H1 (cell line): Measurements from ENCODE around the gene STK33. TPM values are rescaled to one million over a fixed set of nuclear protein-coding genes. Genes with fewer than 3 reads are reported as not detected.

Source experiments
- CTCF ChIA-PET: fragments of 300-600 bp; sonication (Branson Sonifier 250); formaldehyde crosslinking; loops from one replicate; lab custom pipeline; 2021; ENCODE audit not compliant: partially characterized antibody; lab: Charles Lee
- POLR2A ChIA-PET: fragments of 300-600 bp; sonication (Branson Sonifier 250); formaldehyde crosslinking; loops from one replicate; lab custom pipeline; 2021; ENCODE audit warnings: inconsistent platforms; ENCODE audit not compliant: partially characterized antibody; lab: Charles Lee
- DNase-seq, 2 experiments: peaks; one replicate each; pipeline versions ENCODE4 v3.0.0 to v3.0.0-alpha.2; 2010 to 2022; ENCODE audit warnings: low spot score in 2 of 2, low read depth in 1 of 2, mixed read lengths in 1 of 2
- FAIRE-seq: peaks from 2 replicates; lab custom pipeline; 2011; peaks lifted over from hg19 to GRCh38; lab: Jason Lieb, UNC
- H2AFZ ChIP-seq: 2 replicates; pipeline ENCODE4 v1.8.1; 2012; ENCODE audit warnings: low read length, inconsistent platforms
- H2AK5ac ChIP-seq: 2 replicates; pipeline ENCODE4 v1.6.1; 2013; ENCODE audit warnings: low read depth, low read length
- H2BK120ac ChIP-seq: replicated peaks from 2 replicates; pipeline ENCODE3; 2013; ENCODE audit warnings: low read depth, low read length, inconsistent platforms
- H2BK12ac ChIP-seq: 2 replicates; pipeline ENCODE4 v1.6.1; 2013; ENCODE audit warnings: low read depth, low read length
- H2BK15ac ChIP-seq: 2 replicates; pipeline ENCODE4 v1.6.1; 2013; ENCODE audit warnings: low read length
- H2BK20ac ChIP-seq: 2 replicates; pipeline ENCODE4 v1.6.1; 2013; ENCODE audit warnings: low read length
- H2BK5ac ChIP-seq: 2 replicates; pipeline ENCODE4 v1.6.1; 2013; ENCODE audit warnings: low read depth, low read length
- H3K14ac ChIP-seq: 2 replicates; pipeline ENCODE4 v1.6.1; 2013; ENCODE audit warnings: inconsistent platforms; ENCODE audit not compliant: insufficient read length
- H3K18ac ChIP-seq: 2 replicates; pipeline ENCODE4 v1.6.1; 2013; ENCODE audit warnings: low read length; ENCODE audit errors: extremely low read depth
- H3K23ac ChIP-seq: 2 replicates; pipeline ENCODE4 v1.6.1; 2013; ENCODE audit warnings: inconsistent platforms; ENCODE audit not compliant: insufficient read length
- H3K23me2 ChIP-seq: 2 replicates; pipeline ENCODE4 v1.6.1; 2013; ENCODE audit warnings: low read depth, low read length
- H3K27ac ChIP-seq: 2 replicates; pipeline ENCODE4 v1.6.1; 2011; ENCODE audit warnings: low read depth, low read length, inconsistent platforms
- H3K27me3 ChIP-seq, 4 experiments: replicated peaks in 1 of 4; 1 replicate in 1 of 4; 2 replicates in 3 of 4; pipeline versions ENCODE4 v1.6.1 to v1.8.1; 2011 to 2013; ENCODE audit warnings: low read length in 3 of 4, mild to moderate bottlenecking in 3 of 4, inconsistent platforms in 2 of 4, mixed read lengths in 2 of 4, moderate library complexity in 1 of 4; ENCODE audit not compliant: control insufficient read depth in 3 of 4, insufficient read depth in 3 of 4; ENCODE audit errors: extremely low read depth in 1 of 4
- H3K36me3 ChIP-seq, 4 experiments: 2 replicates each; pipeline versions ENCODE4 v1.6.1 to v1.8.1; 2011 to 2013; ENCODE audit warnings: mild to moderate bottlenecking in 4 of 4, low read length in 3 of 4, moderate library complexity in 2 of 4, control low read depth in 1 of 4, inconsistent platforms in 1 of 4; ENCODE audit not compliant: insufficient read depth in 4 of 4, control insufficient read depth in 2 of 4
- H3K4ac ChIP-seq: replicated peaks from 2 replicates; pipeline ENCODE3; 2013; ENCODE audit warnings: low read length, low read depth, mixed read lengths, inconsistent platforms; ENCODE audit not compliant: insufficient read length
- H3K4me1 ChIP-seq, 4 experiments: replicated peaks in 1 of 4; 1 replicate in 1 of 4; 2 replicates in 3 of 4; pipeline versions ENCODE4 v1.6.1 to v1.8.1; 2011 to 2013; ENCODE audit warnings: low read length in 3 of 4, inconsistent platforms in 2 of 4, mixed read lengths in 1 of 4; ENCODE audit not compliant: insufficient read depth in 4 of 4, control insufficient read depth in 3 of 4
- H3K4me2 ChIP-seq, 2 experiments: 2 replicates each; pipeline versions ENCODE4 v1.6.1 to v1.8.1; 2011 to 2013; ENCODE audit warnings: low read depth in 2 of 2, low read length in 2 of 2, control low read depth in 1 of 2, inconsistent platforms in 1 of 2, mild to moderate bottlenecking in 1 of 2; ENCODE audit not compliant: insufficient read depth in 1 of 2
- H3K4me3 ChIP-seq, 4 experiments: fragments of 200-600, 300-600 bp in 1 of 4; sonication (generic), shearing (Covaris generic), sonication (Bioruptor Twin) in 1 of 4; 2 replicates each; pipeline versions ENCODE4 v1.5.1 to v1.8.1; 2011 to 2016; ENCODE audit warnings: low read length in 4 of 4, low read depth in 3 of 4, control low read depth in 2 of 4, inconsistent platforms in 2 of 4, mild to moderate bottlenecking in 2 of 4, mixed read lengths in 1 of 4, moderate library complexity in 1 of 4; ENCODE audit not compliant: insufficient read depth in 2 of 4; ENCODE audit errors: extremely low read depth in 1 of 4
- H3K56ac ChIP-seq: replicated peaks from 2 replicates; pipeline ENCODE3; 2013; ENCODE audit warnings: low read depth, mild to moderate bottlenecking, mixed read lengths, low read length, inconsistent platforms; ENCODE audit not compliant: insufficient read length
- H3K79me1 ChIP-seq: 2 replicates; pipeline ENCODE4 v1.6.1; 2013; ENCODE audit warnings: low read depth, low read length, control low read depth
- H3K79me2 ChIP-seq, 2 experiments: 2 replicates each; pipeline versions ENCODE4 v1.6.1 to v1.8.1; 2012 to 2013; ENCODE audit warnings: low read length in 2 of 2, mild to moderate bottlenecking in 2 of 2, inconsistent platforms in 1 of 2; ENCODE audit not compliant: insufficient read depth in 2 of 2, control insufficient read depth in 1 of 2
- H3K9ac ChIP-seq, 4 experiments: replicated peaks in 1 of 4; 1 replicate in 1 of 4; 2 replicates in 3 of 4; pipeline versions ENCODE4 v1.6.1 to v1.8.1; 2011 to 2013; ENCODE audit warnings: low read depth in 3 of 4, low read length in 3 of 4, control low read depth in 2 of 4, mild to moderate bottlenecking in 2 of 4, moderate library complexity in 2 of 4, inconsistent platforms in 1 of 4; ENCODE audit errors: extremely low read depth in 1 of 4
- H3K9me3 ChIP-seq, 2 experiments: 2 replicates each; pipeline versions ENCODE4 v1.6.1 to v1.8.1; 2012 to 2013; ENCODE audit warnings: mild to moderate bottlenecking in 2 of 2, moderate library complexity in 2 of 2, control low read depth in 1 of 2, inconsistent platforms in 1 of 2, low read depth in 1 of 2, low read length in 1 of 2, mixed read lengths in 1 of 2; ENCODE audit not compliant: insufficient read depth in 2 of 2
- H4K20me1 ChIP-seq, 2 experiments: replicated peaks in 1 of 2; 2 replicates each; pipeline versions ENCODE3 to v1.8.1; 2011 to 2013; ENCODE audit warnings: inconsistent platforms in 2 of 2, low read length in 2 of 2, mild to moderate bottlenecking in 1 of 2; ENCODE audit not compliant: insufficient read depth in 2 of 2, control insufficient read depth in 1 of 2
- H4K5ac ChIP-seq: 2 replicates; pipeline ENCODE4 v1.6.1; 2013; ENCODE audit warnings: low read length, low read depth, mixed read lengths, inconsistent platforms; ENCODE audit not compliant: insufficient read length
- H4K8ac ChIP-seq: 2 replicates; pipeline ENCODE4 v1.8.0; 2013; ENCODE audit warnings: mild to moderate bottlenecking, moderate library complexity, low read length, inconsistent platforms; ENCODE audit not compliant: insufficient read depth; ENCODE audit errors: extremely low read depth
- H4K91ac ChIP-seq: replicated peaks from 2 replicates; pipeline ENCODE3; 2013; ENCODE audit warnings: low read length, mixed read lengths, inconsistent platforms; ENCODE audit not compliant: insufficient read length
- EZH2 ChIP-seq: fragments of 200-600 bp; sonication (generic); IDR thresholded peaks from 2 replicates; pipeline ENCODE4 v1.7.1; 2012; ENCODE audit warnings: low read depth, mild to moderate bottlenecking, moderate library complexity, low read length, inconsistent platforms; ENCODE audit not compliant: severe bottlenecking
- GTF2F1 ChIP-seq: IDR thresholded peaks from 2 replicates; pipeline ENCODE4 v1.6.1; 2012; ENCODE audit warnings: low read depth, low read length, improper control_type of control experiment, borderline replicate concordance
- NRF1 ChIP-seq: IDR thresholded peaks from 2 replicates; pipeline ENCODE4 v1.6.1; 2011; ENCODE audit warnings: mild to moderate bottlenecking, low read depth, low read length, improper control_type of control experiment
- RAD21 ChIP-seq, 2 experiments: IDR thresholded peaks in 1 of 2; conservative IDR thresholded peaks in 1 of 2; 2 replicates each; pipeline ENCODE4 v1.6.1; 2011; ENCODE audit warnings: low read depth in 2 of 2, low read length in 2 of 2, improper control_type of control experiment in 1 of 2, inconsistent platforms in 1 of 2, mild to moderate bottlenecking in 1 of 2, moderate library complexity in 1 of 2
- WGBS, 2 experiments: shearing (Covaris generic) in 1 of 2; methylation state at CpG; one replicate each; pipeline versions ENCODE4 v1.1.6 to v1.1.7; 2013 to 2015; ENCODE audit warnings: low lambda C conversion rate in 2 of 2, mixed read lengths in 2 of 2, inconsistent platforms in 1 of 2, low coverage in 1 of 2, missing lambda C conversion rate in 1 of 2; ENCODE audit not compliant: insufficient replicate concordance in 2 of 2, insufficient coverage in 1 of 2, insufficient read length in 1 of 2; ENCODE audit errors: extremely low coverage in 1 of 2, missing lambda C conversion rate in 1 of 2; 5-methylcytosine and 5-hydroxymethylcytosine counted together
- polyA plus RNA-seq, 7 experiments: library from polyadenylated mRNA; depleted of rRNA in 3 of 7; stranded (reverse) in 5 of 7; unstranded in 2 of 7; fragments of >200 nt in 5 of 7; fragments of 200-250 nt in 2 of 7; gene quantifications; 1 replicate in 5 of 7; 2 replicates in 1 of 7; 4 replicates in 1 of 7; pipeline versions ENCODE4 v1.2.1 to v1.2.3, GENCODE V29; 2011 to 2013; ENCODE audit warnings: missing spikeins in 2 of 7, mixed read lengths in 2 of 7
- total RNA-seq: library from RNA; stranded (reverse); fragmentation: NEBNext Ultra II Directional; extraction: Animal tissue kit (Norgen Biotek cat#: 25700); gene quantifications from 2 replicates; pipeline ENCODE4 v1.2.1, GENCODE V29; 2021

The STK33 gene
- total and polyA plus RNA-seq, 2 of the 8 experiments (the other 6 are each of a cell fraction or from before 2014, with no cell fraction given) = 8.8 to 25.1 TPM

GRCh38 chr11:8488395-8488794 lies 105.6 kb downstream of the STK33 start:
- TF ChIP-seq RAD21 (IDR thresholded peaks at IDR 0.05 in 1 of 2, conservative IDR thresholded peaks at IDR 0.05 in 1 of 2; ENCODE audit: low read depth in 2 of 2, low read length in 2 of 2) = no peak
- no peak for TF ChIP-seq EZH2
- TF ChIP-seq NRF1 = no peak
- TF ChIP-seq GTF2F1 = no peak
- TF ChIP-seq, all 59 proteins: peak for 0
- Histone ChIP-seq H2AK5ac (no peak overlapping the region), H3K56ac (no peak overlapping the region)

More at GRCh38 chr11:8488395-8488794, 105.6 kb downstream of the STK33 start:
- H3K23ac ChIP-seq = no peak overlapping the region
- no peak overlapping the region for H2BK20ac ChIP-seq
- peaks cover 12 to 18% of the 10 kb centered on the region in 2 experiments for H3K9me3 ChIP-seq
- H2BK12ac ChIP-seq = no peak overlapping the region
- H3K9ac ChIP-seq = no peak overlapping the region
- H3K4me1 ChIP-seq = no peaks in the 10 kb centered on the region
- no peak overlapping the region for H4K91ac ChIP-seq
- 88% methylated on average over 1 of the region's 1 CpG; no CpG with 5 or more reads in 1 of the 2 experiments for WGBS, 2 experiments
- DNase-seq (no peak), FAIRE-seq (no peak)
- no peak overlapping the region for H2AFZ ChIP-seq
- no peak overlapping the region for H3K14ac ChIP-seq
- H3K4me2 ChIP-seq = no peak overlapping the region
- POLR2A ChIA-PET = no interaction called here
- H4K5ac ChIP-seq = no peak overlapping the region
- no peak overlapping the region for H3K4me3 ChIP-seq
- H3K79me2 ChIP-seq = no peaks in the 10 kb centered on the region
- H3K4ac ChIP-seq = no peak overlapping the region
- H3K23me2 ChIP-seq = no peaks in the 10 kb centered on the region
- H2BK120ac ChIP-seq = no peak overlapping the region
- no peak overlapping the region for H2BK15ac ChIP-seq
- no peak overlapping the region for H3K27ac ChIP-seq
- no peaks in the 10 kb centered on the region for H4K20me1 ChIP-seq
- H4K8ac ChIP-seq = no peak overlapping the region
- no peak overlapping the region for H3K18ac ChIP-seq
- no peaks in the 10 kb centered on the region for H3K36me3 ChIP-seq
- H3K79me1 ChIP-seq = no peaks in the 10 kb centered on the region
- CTCF ChIA-PET = interaction anchor here (1.8 kb wide), 1 partner anchor 79 kb away, joined by 5 read pairs; no protein-coding TSS in a partner anchor
- H2BK5ac ChIP-seq = no peak overlapping the region
- H3K27me3 ChIP-seq = no peaks in the 10 kb centered on the region
